Activated CD8-positive, alpha-beta T cell treated with anti-CD3 and anti-CD28 coated beads for 36 hours (primary cell): Measurements from ENCODE around the gene C6orf15. TPM values are rescaled to one million over a fixed set of nuclear protein-coding genes. Genes with fewer than 3 reads are reported as not detected.

Experiments used
- ATAC-seq: fragments of 200-7000 bp; cut with Tn5 transposase; one replicate; pipeline ENCODE4 v1.10.0; 2021; ENCODE audit warnings: mild to moderate bottlenecking, moderate library complexity
- CTCF ChIA-PET: fragments of 350-600 bp; sonication (Branson Sonifier 250); formaldehyde crosslinking; loops from one replicate; lab custom pipeline; 2021; ENCODE audit warnings: antibody characterized with exemption; lab: Charles Lee
- POLR2A ChIA-PET: fragments of 350-600 bp; sonication (Branson Sonifier 250); formaldehyde crosslinking; loops from one replicate; lab custom pipeline; 2021; ENCODE audit warnings: antibody characterized with exemption; lab: Charles Lee
- DNase-seq: peaks from one replicate; pipeline ENCODE4 v3.0.0-alpha.2; 2020
- H3K27ac Mint-ChIP-seq: one replicate; pipeline ENCODE4 v1.8.0; 2021; ENCODE audit warnings: mild to moderate bottlenecking, mixed read lengths
- H3K27me3 Mint-ChIP-seq: one replicate; pipeline ENCODE4 v1.8.0; 2021; ENCODE audit warnings: mixed read lengths
- H3K36me3 Mint-ChIP-seq: one replicate; pipeline ENCODE4 v1.8.0; 2021; ENCODE audit warnings: low read depth, mixed read lengths
- H3K4me1 Mint-ChIP-seq: one replicate; pipeline ENCODE4 v1.8.0; 2021; ENCODE audit warnings: low read depth, mixed read lengths
- H3K4me3 Mint-ChIP-seq: one replicate; pipeline ENCODE4 v1.8.0; 2021; ENCODE audit warnings: mild to moderate bottlenecking, moderate library complexity, mixed read lengths
- H3K9me3 Mint-ChIP-seq: one replicate; pipeline ENCODE4 v1.8.0; 2021; ENCODE audit warnings: mixed read lengths
- CTCF ChIP-seq: fragments of 200-600 bp; IDR thresholded peaks from one replicate; pipeline ENCODE4 v1.8.0; 2022; ENCODE audit warnings: antibody characterized with exemption, mild to moderate bottlenecking
- intact Hi-C: fragments of 100-400 bp; cut with micrococcal nuclease; formaldehyde crosslinking; loops from one replicate; pipeline ENCODE4 v1.10.0; 2022
- total RNA-seq, 2 experiments: library from RNA; stranded (reverse); gene quantifications; one replicate each; pipeline ENCODE4 v1.2.3, GENCODE V29; 2021

Gene C6orf15
- not detected for total RNA-seq

- intact Hi-C loops = no loop called here
- Mint-ChIP-seq H3K36me3 (no peaks in the 10 kb centered on the region), H3K27me3 (no peaks in the 10 kb centered on the region), H3K9me3 (no peaks in the 10 kb centered on the region), H3K4me1 (no peaks in the 10 kb centered on the region), H3K27ac (no peak within 1 kb of the TSS), H3K4me3 (no peak within 1 kb of the TSS)
- ChIA-PET POLR2A (no interaction called here), CTCF (interaction anchor here (2.0 kb wide), 2 partner anchors 17 to 254 kb away, joined by 5 to 6 read pairs; no protein-coding TSS in a partner anchor)
- no peak for ATAC-seq
- DNase-seq = no peak
- no peak for TF ChIP-seq CTCF
Measured at GRCh38 chr6:31112478-31112877, at the start of gene C6orf15. C6orf15 (minus strand) TSS chr6:31112575; CDS start chr6:31112555, 20 bp downstream.

GRCh38 chr6:31161216-31162126 is 49.1 kb upstream of the C6orf15 start:
- DNase-seq = no peak
- Mint-ChIP-seq H3K4me3 (no peak overlapping the region), H3K27ac (no peak overlapping the region), H3K4me1 (peaks cover 38% of the 10 kb centered on the region), H3K27me3 (no peaks in the 10 kb centered on the region), H3K9me3 (no peaks in the 10 kb centered on the region), H3K36me3 (peaks cover 52% of the 10 kb centered on the region)
- POLR2A ChIA-PET = interaction anchor here (0.6 kb wide), 1 partner anchor 9 kb away, joined by 3 read pairs; no protein-coding TSS in a partner anchor
- CTCF ChIA-PET = no interaction called here
- no peak for ATAC-seq
- intact Hi-C loops = no loop called here
- no peak for TF ChIP-seq CTCF

- Mint-ChIP-seq H3K4me3 (peak overlapping the region; percentile 97), H3K27ac (peak overlapping the region; percentile 89), H3K27me3 (no peaks in the 10 kb centered on the region), H3K4me1 (peaks cover 33% of the 10 kb centered on the region), H3K9me3 (no peaks in the 10 kb centered on the region), H3K36me3 (peaks cover 65% of the 10 kb centered on the region)
- POLR2A ChIA-PET = interaction anchor here (0.7 to 2.1 kb wide), 11 partner anchors 13 to 251 kb away, joined by 3 to 9 read pairs (median 4); partner anchors contain the start of genes GTF2H4 and PSORS1C2
- DNase-seq (peak; percentile 61), ATAC-seq (peak; percentile 11)
- TF ChIP-seq CTCF = no peak
- CTCF ChIA-PET = interaction anchor here (0.8 to 2.9 kb wide), 5 partner anchors 16 to 207 kb away, joined by 3 to 15 read pairs (median 3); no protein-coding TSS in a partner anchor
- intact Hi-C loops = no loop called here
Measured at GRCh38 chr6:31158863-31159855, 46.8 kb upstream of the C6orf15 start.

GRCh38 chr6:31158140-31158862 is 45.9 kb upstream of the C6orf15 start, which contains the start of gene TCF19:
TCF19 (plus strand) TSS chr6:31158589; CDS start chr6:31159470, 881 bp downstream.
- Mint-ChIP-seq H3K9me3 (no peaks in the 10 kb centered on the region), H3K4me1 (peaks cover 24% of the 10 kb centered on the region), H3K27me3 (no peaks in the 10 kb centered on the region), H3K4me3 (peak within 1 kb of the TSS; percentile 97), H3K27ac (peak within 1 kb of the TSS; percentile 89), H3K36me3 (peaks cover 62% of the 10 kb centered on the region)
- TF ChIP-seq CTCF = no peak
- ChIA-PET CTCF (interaction anchor here (0.8 to 2.9 kb wide), 5 partner anchors 17 to 208 kb away, joined by 3 to 15 read pairs (median 3); no protein-coding TSS in a partner anchor), POLR2A (interaction anchor here (0.7 to 2.1 kb wide), 8 partner anchors 14 to 195 kb away, joined by 3 to 9 read pairs (median 6); partner anchors contain the start of gene PSORS1C2)
- ATAC-seq (peak; percentile 88), DNase-seq (peak; percentile 99)
- intact Hi-C loops = no loop called here
